ENCODE data around the gene MASP2. TPM values are rescaled to one million over a fixed set of nuclear protein-coding genes. Genes with fewer than 3 reads are reported as not detected.
"Not testable (repeated sequence)": the region's sequence is repeated elsewhere in the genome, so short reads cannot be mapped to it uniquely, and the experiment has no call there.

Gene MASP2
- total RNA-seq, 6 experiments from 2014 or later = 144 to 222 (median 185) TPM

DNA sequence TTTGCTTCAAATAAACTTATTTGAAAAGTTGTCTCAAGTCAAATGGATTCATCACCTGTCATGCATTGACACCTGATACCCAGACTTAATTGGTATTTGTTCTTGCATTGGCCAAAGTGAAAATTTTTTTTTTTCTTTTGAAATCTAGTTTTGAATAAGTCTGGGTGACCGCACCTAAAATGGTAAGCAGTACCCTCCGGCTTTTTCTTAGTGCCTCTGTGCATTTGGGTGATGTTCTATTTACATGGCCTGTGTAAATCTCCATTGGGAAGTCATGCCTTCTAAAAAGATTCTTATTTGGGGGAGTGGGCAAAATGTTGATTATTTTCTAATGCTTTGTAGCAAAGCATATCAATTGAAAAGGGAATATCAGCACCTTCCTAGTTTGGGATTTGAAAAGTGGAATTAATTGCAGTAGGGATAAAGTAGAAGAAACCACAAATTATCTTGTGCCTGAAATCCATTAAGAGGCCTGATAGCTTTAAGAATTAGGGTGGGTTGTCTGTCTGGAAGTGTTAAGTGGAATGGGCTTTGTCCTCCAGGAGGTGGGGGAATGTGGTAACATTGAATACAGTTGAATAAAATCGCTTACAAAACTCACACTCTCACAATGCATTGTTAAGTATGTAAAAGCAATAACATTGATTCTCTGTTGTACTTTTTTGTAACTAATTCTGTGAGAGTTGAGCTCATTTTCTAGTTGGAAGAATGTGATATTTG lies 22.7 kb downstream of the MASP2 start:
- no peak for TF ChIP-seq POLR2A (IDR thresholded peaks at IDR 0.05)
- TF ChIP-seq, protein P1, sequence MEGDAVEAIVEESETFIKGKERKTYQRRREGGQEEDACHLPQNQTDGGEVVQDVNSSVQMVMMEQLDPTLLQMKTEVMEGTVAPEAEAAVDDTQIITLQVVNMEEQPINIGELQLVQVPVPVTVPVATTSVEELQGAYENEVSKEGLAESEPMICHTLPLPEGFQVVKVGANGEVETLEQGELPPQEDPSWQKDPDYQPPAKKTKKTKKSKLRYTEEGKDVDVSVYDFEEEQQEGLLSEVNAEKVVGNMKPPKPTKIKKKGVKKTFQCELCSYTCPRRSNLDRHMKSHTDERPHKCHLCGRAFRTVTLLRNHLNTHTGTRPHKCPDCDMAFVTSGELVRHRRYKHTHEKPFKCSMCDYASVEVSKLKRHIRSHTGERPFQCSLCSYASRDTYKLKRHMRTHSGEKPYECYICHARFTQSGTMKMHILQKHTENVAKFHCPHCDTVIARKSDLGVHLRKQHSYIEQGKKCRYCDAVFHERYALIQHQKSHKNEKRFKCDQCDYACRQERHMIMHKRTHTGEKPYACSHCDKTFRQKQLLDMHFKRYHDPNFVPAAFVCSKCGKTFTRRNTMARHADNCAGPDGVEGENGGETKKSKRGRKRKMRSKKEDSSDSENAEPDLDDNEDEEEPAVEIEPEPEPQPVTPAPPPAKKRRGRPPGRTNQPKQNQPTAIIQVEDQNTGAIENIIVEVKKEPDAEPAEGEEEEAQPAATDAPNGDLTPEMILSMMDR (IDR thresholded peaks at IDR 0.05) = no peak
- DNase-seq (no peak), ATAC-seq (no peak)
- H3K27me3 ChIP-seq = no peaks in the 10 kb centered on the region
- WGBS (ENCODE audit: insufficient coverage, low coverage, low lambda C conversion rate, missing lambda C conversion rate) = 85% methylated on average over 3 of the region's 3 CpGs
- no peak overlapping the region for H3K4me3 ChIP-seq
- H3K9me3 ChIP-seq = no peaks in the 10 kb centered on the region
- peaks cover 12 to 90% (median 42%) of the 10 kb centered on the region in 4 donors for H3K36me3 ChIP-seq
- H3K27ac ChIP-seq = no peak overlapping the region
- intact Hi-C loops (cut with DNase I) = no loop called here
- no peaks in the 10 kb centered on the region for H3K4me1 ChIP-seq

DNA sequence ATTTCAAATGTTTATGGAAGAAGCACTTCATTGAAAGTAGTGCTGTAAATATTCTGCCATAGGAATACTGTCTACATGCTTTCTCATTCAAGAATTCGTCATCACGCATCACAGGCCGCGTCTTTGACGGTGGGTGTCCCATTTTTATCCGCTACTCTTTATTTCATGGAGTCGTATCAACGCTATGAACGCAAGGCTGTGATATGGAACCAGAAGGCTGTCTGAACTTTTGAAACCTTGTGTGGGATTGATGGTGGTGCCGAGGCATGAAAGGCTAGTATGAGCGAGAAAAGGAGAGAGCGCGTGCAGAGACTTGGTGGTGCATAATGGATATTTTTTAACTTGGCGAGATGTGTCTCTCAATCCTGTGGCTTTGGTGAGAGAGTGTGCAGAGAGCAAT lies 23.8 kb downstream of the MASP2 start:
- TF ChIP-seq, protein P1 (IDR thresholded peaks at IDR 0.05) = no peak
- TF ChIP-seq POLR2A (IDR thresholded peaks at IDR 0.05) = no peak
- WGBS (ENCODE audit: insufficient coverage, low coverage, low lambda C conversion rate, missing lambda C conversion rate) = 91% methylated on average over 14 of the region's 14 CpGs
- DNase-seq = no peak
- no peak overlapping the region for H3K27ac ChIP-seq
- intact Hi-C loops (cut with DNase I) = no loop called here
- no peaks in the 10 kb centered on the region for H3K27me3 ChIP-seq
- H3K4me1 ChIP-seq = no peaks in the 10 kb centered on the region
- H3K9me3 ChIP-seq = no peaks in the 10 kb centered on the region
- no peak overlapping the region for H3K4me3 ChIP-seq
- H3K36me3 ChIP-seq = peaks cover 12 to 100% (median 51%) of the 10 kb centered on the region in 4 donors
- ATAC-seq = peak in 1 of 4 donors; percentile 5

DNA sequence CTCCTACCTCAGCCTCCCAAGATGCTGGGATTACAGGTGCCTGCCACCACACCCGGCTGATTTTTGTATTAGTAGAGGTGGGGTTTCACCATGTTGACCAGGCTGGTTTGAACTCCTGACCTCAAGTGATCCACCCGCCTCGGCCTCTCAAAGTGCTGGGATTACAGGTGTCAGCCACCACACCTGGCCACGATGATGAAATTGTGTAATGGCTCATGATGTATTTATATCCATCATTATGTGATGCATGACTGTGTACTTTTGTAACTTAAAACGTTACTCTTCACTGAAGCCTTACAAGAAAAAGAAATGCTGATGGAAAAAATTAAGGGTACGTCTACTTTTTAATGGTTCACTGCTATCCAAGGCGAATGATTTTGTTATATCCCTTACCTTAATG lies 27.1 kb downstream of the MASP2 start:
- WGBS (ENCODE audit: insufficient coverage, low coverage, low lambda C conversion rate, missing lambda C conversion rate) = 82% methylated on average over 7 of the region's 7 CpGs
- no peaks in the 10 kb centered on the region for H3K27me3 ChIP-seq
- no peak overlapping the region for H3K4me3 ChIP-seq
- H3K36me3 ChIP-seq = peaks cover 8 to 98% (median 53%) of the 10 kb centered on the region in 4 donors
- ATAC-seq (no peak), DNase-seq (no peak)
- TF ChIP-seq, protein P1 (IDR thresholded peaks at IDR 0.05) = no peak
- no peak for TF ChIP-seq POLR2A (IDR thresholded peaks at IDR 0.05)
- H3K4me1 ChIP-seq = no peaks in the 10 kb centered on the region
- no peaks in the 10 kb centered on the region for H3K9me3 ChIP-seq
- H3K27ac ChIP-seq = no peak overlapping the region
- intact Hi-C loops (cut with DNase I) = no loop called here

DNA sequence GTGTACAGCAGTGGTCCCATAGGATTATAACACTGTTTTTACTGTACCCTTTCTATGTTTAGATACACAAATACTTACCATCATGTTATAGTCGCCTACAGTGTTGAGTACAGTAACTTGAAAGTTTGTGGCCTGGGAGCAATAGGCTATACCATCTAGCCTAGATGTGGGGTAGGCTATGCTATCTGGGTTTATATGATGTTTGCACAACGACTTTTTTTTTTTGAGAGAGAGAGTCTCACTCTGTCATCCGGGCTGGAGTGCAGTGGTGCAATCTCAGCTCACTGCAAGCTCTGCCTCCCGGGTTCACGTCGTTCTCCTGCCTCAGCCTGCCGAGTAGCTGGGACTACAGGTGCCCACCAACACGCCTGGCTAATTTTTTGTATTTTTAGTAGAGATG lies 27.7 kb downstream of the MASP2 start:
- H3K9me3 ChIP-seq; intact Hi-C loops (cut with DNase I); DNase-seq; H3K27me3 ChIP-seq; H3K27ac ChIP-seq; H3K4me3 ChIP-seq; H3K4me1 ChIP-seq: not testable (repeated sequence)
- peak in 1 of 4 donors; percentile 10 for ATAC-seq
- H3K36me3 ChIP-seq = peaks cover 8 to 98% (median 57%) of the 10 kb centered on the region in 4 donors
- 48% methylated on average over 4 of the region's 8 CpGs for WGBS (ENCODE audit: insufficient coverage, low coverage, low lambda C conversion rate, missing lambda C conversion rate)

DNA sequence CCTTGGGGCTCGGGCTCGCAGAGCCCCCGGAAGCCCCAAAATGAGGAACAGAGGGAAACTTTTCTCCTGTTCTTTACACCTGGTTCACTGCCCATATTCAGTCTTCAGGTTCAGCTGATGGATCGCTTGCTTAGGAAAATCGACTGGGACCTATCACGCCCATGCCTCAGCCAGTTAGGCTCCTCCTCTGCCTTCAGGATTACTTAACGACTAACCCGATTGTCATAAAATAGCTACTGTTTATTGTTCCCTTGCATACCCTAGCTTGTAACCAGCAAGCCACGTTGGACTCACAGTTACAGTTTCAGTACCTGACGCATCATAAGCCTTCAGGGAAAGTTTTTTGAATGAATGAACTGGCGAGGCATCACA lies 33.9 kb downstream of the MASP2 start:
- TF ChIP-seq POLR2A (IDR thresholded peaks at IDR 0.05) = no peak
- TF ChIP-seq, protein P1 (IDR thresholded peaks at IDR 0.05) = no peak
- peaks cover 0 to 21% (median 7%) of the 10 kb centered on the region in 4 donors for H3K4me1 ChIP-seq
- peaks cover 0 to 45% (median 29%) of the 10 kb centered on the region in 4 donors for H3K36me3 ChIP-seq
- no peaks in the 10 kb centered on the region for H3K27me3 ChIP-seq
- DNase-seq (no peak), ATAC-seq (no peak)
- peak overlapping the region in 2 of 3 donors; percentile 95 to 96 for H3K27ac ChIP-seq
- WGBS (ENCODE audit: insufficient coverage, low coverage, low lambda C conversion rate, missing lambda C conversion rate) = 0% methylated on average over 11 of the region's 11 CpGs
- intact Hi-C loops (cut with DNase I) = no loop called here
- H3K9me3 ChIP-seq = no peaks in the 10 kb centered on the region
- H3K4me3 ChIP-seq = peak overlapping the region; percentile 96 to 99 (median 99)
